ENCODE measurements around the gene ZNF555.

Gene ZNF555

GRCh38 chr19:2824129-2824528, 17.1 kb upstream of the ZNF555 start:
- DNase-seq (ENCODE audit: low read depth in 2 of 2), result no peak

- no peak for DNase-seq (ENCODE audit: low read depth in 2 of 2)
Measured at GRCh38 chr19:2827022-2827421, 14.3 kb upstream of the ZNF555 start.

GRCh38 chr19:2827840-2828489, 13.3 kb upstream of the ZNF555 start:
- DNase-seq (ENCODE audit: low read depth in 2 of 2), result no peak

- no peak for DNase-seq (ENCODE audit: low read depth in 2 of 2)
Measured at GRCh38 chr19:2834294-2834871, 6.9 kb upstream of the ZNF555 start.

- no peak for DNase-seq (ENCODE audit: low read depth in 2 of 2)
Measured at GRCh38 chr19:2837430-2837829, 3.8 kb upstream of the ZNF555 start.

- no peak for DNase-seq (ENCODE audit: low read depth in 2 of 2)
Measured at GRCh38 chr19:2841855-2842574, 740 bp downstream of the ZNF555 start.

GRCh38 chr19:2845107-2845506, 3.8 kb downstream of the ZNF555 start:
- no peak for DNase-seq (ENCODE audit: low read depth in 2 of 2)

GRCh38 chr19:2846180-2846894, 5.1 kb downstream of the ZNF555 start:
- DNase-seq (ENCODE audit: low read depth in 2 of 2), result no peak

- DNase-seq (ENCODE audit: low read depth in 2 of 2), result no peak
Measured at GRCh38 chr19:2847507-2847906, 6.2 kb downstream of the ZNF555 start.

- peak in 1 of 2 experiments; percentile 18 for DNase-seq (ENCODE audit: low read depth in 2 of 2)
Measured at GRCh38 chr19:2848616-2849015, 7.3 kb downstream of the ZNF555 start.

- no peak for DNase-seq (ENCODE audit: low read depth in 2 of 2)
Measured at GRCh38 chr19:2850256-2850925, 9.1 kb downstream of the ZNF555 start.

GRCh38 chr19:2852598-2852997, 11.3 kb downstream of the ZNF555 start:
- DNase-seq (ENCODE audit: low read depth in 2 of 2), result no peak

GRCh38 chr19:2853015-2853606, 11.8 kb downstream of the ZNF555 start:
- no peak for DNase-seq (ENCODE audit: low read depth in 2 of 2)

- DNase-seq (ENCODE audit: low read depth in 2 of 2), result no peak
Measured at GRCh38 chr19:2854849-2855248, 13.6 kb downstream of the ZNF555 start.

GRCh38 chr19:2856457-2857050, 15.3 kb downstream of the ZNF555 start:
- no peak for DNase-seq (ENCODE audit: low read depth in 2 of 2)

GRCh38 chr19:2858864-2859263, 17.6 kb downstream of the ZNF555 start:
- DNase-seq (ENCODE audit: low read depth in 2 of 2), result no peak

- no peak for DNase-seq (ENCODE audit: low read depth in 2 of 2)
Measured at GRCh38 chr19:2863816-2864215, 22.5 kb downstream of the ZNF555 start.

GRCh38 chr19:2865334-2866100, 24.2 kb downstream of the ZNF555 start:
- no peak for DNase-seq (ENCODE audit: low read depth in 2 of 2)

GRCh38 chr19:2866495-2867024, 25.3 kb downstream of the ZNF555 start:
- DNase-seq (ENCODE audit: low read depth in 2 of 2), result no peak

Data from fibroblast of skin of left quadriceps (primary cell).